ENCODE measurements around the gene TRIM7.
"Not testable (repeated sequence)": the region's sequence is repeated elsewhere in the genome, so short reads cannot be mapped to it uniquely, and the experiment has no call there.

TRIM7 gene

DNA sequence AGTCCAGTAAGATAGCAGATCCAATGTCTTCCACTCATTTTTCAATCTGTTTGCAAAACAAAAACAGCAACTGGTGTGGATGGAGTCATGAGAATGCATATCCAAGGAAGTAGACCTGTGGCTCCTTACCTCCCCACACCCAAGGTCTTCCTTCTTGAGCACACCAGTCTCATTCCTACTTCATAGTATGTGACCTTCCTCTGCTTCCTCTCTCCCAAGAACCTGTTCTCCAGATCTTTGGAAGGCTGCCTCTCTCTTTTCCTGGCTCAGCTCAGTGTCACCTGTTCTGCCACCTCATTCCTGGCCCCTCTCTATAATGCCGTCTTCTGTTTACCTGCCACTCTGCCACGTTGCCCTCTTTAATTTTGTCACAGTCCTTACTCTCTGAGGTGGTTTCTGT, 7.9 kb upstream of the TRIM7 start:
- DNase-seq (ENCODE audit: low read depth in 2 of 2) = no peak

DNA sequence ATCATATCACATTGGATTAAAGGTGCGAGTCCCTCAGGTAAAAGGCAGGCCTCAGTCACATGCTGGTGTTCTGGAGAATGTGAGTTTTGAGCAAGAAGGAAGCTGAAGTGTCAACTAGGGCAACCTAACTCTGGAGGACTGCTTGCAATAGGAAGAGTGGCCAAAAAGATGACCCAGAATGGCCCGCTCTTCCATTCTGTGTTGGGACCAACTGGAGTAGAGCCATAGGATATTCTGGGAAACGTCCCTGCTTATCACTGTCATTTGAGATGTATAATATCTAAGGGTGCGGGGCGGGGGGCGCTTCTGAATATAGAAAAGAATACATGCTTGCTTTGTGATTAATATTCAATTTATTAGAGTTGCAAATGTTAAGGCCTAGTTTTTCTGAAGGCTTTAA, 7.1 kb upstream of the TRIM7 start:
- DNase-seq (ENCODE audit: low read depth in 2 of 2) = no peak

DNA sequence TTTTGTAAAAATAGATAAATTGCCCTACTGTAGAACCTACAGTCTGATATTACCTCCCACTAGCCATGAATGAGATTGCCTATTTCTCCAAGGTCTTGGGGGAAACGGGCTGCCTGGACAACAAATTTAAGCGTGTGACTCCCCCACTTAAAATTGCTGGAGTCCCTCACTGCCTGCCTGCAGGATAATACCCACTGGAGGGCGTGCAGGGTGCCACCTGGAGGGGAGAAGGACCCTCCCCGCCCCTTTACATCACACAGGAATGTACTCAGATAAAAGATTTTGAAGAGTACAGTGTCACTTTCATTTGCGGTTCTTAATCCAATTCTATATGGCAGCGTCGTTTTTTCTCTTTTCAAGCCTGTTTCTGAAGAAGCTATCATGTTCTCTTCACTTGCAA, 6.2 kb upstream of the TRIM7 start:
- no peak for DNase-seq (ENCODE audit: low read depth in 2 of 2)

DNA sequence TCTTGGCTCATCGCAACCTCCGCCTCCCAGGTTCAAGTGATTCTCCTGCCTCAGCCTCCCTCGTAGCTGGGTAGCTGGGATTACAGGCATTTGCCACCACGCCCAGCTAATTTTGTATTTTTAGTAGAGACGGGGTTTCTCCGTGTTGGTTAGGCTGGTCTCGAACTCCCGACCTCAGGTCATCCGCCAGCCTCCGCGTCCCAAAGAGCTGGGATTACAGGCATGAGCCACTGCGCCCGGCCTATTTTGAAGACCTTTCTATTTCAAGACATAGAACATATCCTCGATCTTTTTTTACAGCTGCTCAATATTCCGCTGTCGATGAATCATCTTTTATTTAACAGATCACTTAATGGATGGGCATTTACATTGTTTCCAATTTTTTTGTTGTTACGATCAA, 5.7 kb upstream of the TRIM7 start:
- not testable (repeated sequence) for DNase-seq (ENCODE audit: low read depth in 2 of 2)

DNA sequence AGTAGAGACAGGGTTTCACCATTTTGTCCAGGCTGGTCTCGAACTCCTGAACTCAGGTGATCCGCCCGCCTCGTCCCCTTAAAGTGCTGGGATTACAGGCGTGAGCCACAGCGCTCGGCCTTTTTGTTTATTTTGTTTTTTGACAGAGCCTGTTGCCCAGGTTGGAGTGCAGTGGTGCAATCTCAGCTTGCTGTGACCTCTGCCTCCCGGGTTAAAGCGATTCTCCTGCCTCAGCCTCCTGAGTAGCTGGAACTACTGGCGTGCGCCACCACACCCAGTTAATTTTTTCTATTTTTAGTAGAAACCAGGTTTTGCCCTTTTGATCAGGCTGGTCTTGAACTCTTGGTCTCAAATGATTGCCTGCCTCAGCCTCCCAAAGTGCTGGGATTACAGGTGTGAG, 5.2 kb upstream of the TRIM7 start:
- DNase-seq (ENCODE audit: low read depth in 2 of 2) = not testable (repeated sequence)

DNA sequence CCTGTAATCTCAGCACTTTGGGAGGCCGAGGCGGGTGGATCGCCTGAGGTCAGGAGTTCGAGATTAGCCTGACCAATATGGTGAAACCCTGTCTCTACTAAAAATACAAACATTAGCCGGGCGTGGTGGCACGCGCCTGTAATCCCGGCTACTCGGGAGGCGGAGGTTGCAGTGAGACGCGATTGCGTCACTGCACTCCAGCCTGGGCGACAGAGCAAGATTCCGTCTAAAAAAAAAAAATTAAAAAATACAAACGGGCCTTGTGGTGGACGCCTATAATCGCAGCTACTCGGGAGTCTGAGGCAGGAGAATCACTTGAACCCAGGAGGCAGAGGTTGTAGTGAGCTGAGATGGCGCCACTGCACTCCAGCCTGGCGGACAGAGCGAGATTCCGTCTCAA, 4.0 kb upstream of the TRIM7 start:
- not testable (repeated sequence) for DNase-seq (ENCODE audit: low read depth in 2 of 2)

DNA sequence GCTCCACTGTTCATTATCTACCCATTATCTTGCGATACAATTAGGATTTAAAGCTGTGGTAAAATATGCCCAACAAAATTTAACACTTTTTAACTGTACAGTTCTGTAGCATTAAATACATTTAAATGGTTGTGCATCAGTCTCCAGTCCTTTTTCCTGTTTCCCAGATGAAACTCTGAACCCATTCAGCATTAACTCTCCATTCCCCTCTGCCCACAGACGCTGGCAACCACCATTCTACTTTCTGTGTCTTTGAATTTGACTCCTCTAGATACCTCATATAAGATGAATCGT, 2.9 kb upstream of the TRIM7 start:
- DNase-seq (ENCODE audit: low read depth in 2 of 2) = no peak

DNA sequence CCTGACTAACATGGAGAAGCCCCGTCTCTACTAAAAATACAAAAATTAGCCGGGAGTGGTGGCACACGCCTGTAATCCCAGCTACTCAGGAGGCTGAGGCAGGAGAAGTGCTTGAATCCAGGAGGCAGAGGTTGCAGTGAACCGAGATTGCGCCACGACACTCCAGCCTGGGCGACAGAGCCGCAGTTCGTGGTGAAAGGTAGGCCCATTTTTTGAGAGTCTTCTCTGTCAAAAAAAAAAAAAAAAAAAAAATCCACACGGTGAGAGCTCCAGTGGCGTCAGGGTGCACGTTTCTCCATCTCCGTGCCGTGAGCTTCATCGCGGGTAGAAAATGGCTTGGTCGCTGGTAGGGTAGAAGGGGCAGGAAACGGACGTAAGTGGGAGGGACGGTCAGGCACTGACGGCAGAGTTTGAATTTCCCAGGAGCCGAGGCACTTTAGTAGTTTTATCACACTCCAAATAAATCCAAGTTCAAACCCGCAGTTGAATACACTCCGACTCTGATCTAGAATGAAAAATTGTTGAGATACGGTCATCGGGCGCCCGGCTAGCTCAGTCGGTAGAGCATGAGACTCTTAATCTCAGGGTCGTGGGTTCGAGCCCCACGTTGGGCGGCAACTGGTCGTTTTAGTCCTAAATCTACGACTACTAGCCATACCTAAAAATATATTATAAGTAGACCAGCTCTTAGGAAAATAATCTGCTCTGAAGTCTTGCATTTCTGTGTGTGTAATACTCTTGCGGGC, 2.4 kb upstream of the TRIM7 start:
- DNase-seq (ENCODE audit: low read depth in 2 of 2) = peak; percentile 88 to 91

DNA sequence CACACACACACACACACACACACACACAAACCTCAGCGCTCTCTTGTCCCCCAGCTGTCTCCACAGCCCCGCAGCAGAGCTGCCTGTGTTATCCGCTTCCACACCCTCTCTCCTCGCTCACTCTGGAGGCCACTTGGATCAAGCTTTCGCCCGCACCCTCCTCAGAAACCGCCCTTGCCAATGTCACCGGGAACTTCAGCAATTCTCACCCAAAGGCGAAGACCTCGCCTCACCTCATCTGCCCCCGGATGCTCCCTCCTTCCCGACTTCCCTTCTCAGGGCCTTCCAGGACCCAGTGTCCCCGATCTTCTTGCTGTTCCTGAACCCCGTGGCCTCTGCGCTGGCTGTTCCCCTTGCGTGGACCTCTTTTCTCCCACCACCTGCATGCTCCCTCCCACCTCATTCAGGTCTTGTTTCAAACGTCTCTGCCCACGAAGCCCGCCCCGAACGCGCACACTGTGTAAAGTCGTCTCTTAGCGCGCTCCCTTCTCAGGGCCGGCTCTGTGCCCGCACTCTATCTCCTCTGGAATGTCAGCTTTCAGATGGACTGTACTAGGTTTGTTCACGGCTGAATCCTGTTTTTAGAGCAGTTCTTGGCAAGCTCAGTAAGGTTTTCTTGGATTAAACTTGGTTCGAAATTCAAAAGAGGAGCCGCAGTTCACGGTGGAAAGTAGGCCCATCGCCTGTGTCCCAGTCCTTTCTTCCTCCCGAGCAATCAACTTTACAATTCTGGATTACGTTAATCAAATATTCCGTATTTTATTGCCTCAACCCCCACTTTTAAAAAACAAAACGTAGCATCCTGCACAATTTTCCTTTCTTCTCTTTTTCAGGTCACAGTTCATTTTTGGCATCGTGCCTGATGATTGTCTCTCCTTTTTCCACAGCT, 1.0 kb upstream of the TRIM7 start:
- DNase-seq (ENCODE audit: low read depth in 2 of 2) = no peak

DNA sequence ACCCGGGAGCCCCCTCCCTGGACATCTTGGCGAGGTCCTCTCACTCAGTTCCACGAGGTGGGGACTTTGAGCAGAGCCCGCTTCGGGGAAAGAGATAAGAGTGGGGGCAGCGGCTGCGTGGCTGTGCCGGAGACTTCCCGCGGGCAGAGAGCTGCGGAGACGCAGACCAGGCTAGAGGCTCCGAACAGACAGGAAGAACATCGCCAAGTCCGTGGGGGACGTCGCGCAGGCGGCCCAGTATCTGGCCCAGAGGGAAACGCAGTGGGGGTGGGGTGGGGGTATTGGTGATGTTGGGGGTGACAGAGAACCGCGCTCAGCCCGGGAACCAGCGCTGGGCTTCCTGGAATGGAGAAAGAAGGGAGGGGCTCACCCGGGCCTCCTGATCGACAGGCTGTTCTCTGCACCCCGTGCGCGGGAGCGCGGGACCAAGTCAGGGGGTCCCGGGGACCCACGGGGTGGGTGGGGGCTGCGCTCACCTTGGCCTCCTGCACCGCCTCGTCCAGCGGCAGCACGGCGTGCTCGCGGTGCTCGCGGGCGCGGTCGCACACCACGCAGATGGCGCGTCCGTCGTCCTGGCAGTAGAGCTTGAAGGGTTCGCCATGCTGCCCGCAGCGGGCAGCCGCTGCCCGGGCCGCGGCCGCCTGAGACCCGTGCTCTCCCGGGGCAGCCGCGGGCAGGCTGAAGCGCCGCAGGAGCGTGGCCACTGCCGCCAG, 727 bp downstream of the TRIM7 start:
- no peak for DNase-seq (ENCODE audit: low read depth in 2 of 2)

DNA sequence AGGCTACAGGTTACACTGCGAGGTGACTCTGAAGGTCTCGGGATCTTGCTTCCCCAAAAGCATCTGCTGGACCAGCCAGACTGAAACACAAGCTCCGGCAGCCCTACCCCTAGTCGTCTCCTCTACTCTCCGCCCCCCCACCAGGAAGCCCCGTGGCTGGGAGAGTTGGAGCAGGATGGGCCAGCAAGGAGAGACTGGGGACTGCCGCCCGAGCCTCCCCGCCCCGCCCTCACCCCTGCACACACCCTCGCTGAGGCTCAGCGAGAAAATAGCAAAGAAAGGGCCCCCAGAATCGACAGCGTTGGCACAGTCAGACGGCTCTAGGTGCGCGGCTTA, 1.3 kb downstream of the TRIM7 start:
- no peak for DNase-seq (ENCODE audit: low read depth in 2 of 2)

DNA sequence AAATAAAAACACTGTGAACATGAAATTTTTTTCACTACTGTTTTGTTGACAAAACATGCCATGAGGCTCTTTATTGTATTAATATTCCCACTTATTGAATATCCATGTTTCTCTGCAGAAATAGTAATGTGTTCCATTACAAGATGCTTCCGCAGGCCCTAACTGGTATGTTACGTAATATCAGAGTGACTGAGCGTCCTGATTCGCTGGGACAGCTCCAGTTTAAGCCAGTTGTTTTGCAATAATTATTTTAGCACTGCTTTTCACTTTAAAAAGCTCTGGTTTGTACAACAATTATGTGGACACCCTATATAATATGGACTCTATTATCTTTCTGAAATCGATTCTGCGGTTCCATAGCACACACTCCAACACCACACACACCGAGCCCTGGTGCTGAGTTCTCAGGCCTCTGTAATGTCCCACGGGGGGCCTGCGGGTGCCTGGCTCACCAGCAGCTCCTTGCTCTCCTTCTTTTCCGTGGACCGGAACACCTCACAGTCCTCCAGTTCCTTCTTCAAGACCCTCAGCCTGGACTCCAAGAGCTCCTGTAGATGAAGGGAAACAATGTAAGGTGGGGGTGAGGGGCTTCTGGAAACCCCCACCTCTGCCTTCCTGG, 1.8 kb downstream of the TRIM7 start:
- DNase-seq (ENCODE audit: low read depth in 2 of 2) = no peak

DNA sequence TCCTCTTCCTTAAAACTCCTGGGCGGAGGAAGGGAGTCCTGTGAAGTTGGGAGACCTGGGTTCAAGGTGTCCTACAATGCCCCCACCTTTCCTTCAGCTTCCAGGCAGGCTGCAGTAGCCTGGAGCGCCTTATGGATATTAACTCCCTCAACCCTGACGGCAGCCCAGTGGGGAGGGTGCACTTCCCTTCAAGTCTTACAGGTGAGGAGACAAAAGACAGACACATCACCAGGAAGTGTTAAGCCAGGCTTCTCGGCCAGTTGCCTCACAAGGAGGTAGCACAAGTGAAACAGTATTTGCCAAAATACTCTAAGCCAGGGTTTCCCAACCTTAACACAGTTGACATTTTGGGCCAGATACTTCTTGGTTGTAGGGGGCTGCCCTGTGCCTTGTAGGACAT, 4.2 kb downstream of the TRIM7 start:
- no peak for DNase-seq (ENCODE audit: low read depth in 2 of 2)

DNA sequence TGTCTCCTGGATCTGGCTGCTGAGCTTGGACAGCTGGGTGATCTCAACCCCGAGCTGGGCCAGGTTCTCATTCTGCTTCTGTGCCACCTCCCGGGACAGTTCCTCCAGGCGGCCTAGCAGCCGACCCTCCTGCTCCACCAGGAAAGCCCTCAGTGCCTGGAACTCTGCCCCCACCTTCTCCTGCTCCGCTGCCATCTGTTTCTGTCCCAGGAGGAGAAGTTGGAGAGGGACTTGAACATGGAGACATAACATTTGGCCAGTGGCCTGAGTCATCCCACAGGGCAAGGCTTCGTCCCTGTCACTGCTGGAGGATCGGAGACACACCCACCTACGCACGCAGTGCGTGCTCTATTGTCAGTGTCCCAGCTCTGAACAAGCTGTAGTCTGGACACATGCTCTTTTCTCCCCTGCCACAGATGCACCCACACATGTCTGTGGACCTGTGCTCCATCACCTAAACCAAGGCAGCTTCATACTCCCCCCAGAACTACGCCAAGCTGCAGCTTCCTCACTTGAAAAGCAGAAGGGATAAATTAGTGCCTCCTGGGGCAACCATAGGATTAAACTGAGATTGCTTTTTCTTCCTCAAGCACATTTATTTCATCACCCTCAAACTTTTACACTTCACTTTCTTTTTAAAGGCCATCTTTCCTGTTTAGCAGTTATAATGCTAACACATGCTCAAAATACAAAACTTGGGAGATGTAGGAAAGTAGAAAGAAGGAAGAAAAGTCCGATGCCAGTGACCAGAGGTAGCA, 4.9 kb downstream of the TRIM7 start:
- no peak for DNase-seq (ENCODE audit: low read depth in 2 of 2)

DNA sequence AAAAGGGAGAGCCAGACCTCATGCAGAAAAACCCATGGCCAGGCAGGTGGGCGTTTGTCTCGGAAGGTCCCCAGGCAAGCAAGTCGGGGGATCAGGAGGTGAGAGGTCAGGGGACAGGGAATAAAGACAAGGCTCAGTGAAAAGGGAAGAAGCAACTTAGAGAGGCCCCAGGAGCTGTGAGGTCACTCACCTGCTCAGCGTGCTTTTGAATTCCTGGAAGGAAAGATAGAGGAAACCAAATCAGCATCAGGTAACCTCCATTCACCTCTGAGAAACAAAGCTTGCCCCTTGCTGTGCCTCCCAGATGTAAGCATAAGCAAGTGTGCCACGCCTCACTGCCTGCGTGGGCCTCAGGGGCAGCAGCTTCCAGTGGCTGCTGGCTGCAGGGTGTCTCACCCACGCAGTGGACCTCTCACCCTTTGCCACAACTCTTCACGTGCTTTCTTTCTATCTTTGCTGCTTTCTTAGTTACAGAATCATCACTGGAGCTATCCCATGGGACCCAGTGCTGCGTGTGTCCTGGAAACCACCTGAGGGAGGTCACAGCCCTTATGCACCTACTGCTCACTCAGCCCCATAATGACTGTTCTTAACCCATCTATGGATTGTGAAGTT, 6.0 kb downstream of the TRIM7 start:
- no peak for DNase-seq (ENCODE audit: low read depth in 2 of 2)

DNA sequence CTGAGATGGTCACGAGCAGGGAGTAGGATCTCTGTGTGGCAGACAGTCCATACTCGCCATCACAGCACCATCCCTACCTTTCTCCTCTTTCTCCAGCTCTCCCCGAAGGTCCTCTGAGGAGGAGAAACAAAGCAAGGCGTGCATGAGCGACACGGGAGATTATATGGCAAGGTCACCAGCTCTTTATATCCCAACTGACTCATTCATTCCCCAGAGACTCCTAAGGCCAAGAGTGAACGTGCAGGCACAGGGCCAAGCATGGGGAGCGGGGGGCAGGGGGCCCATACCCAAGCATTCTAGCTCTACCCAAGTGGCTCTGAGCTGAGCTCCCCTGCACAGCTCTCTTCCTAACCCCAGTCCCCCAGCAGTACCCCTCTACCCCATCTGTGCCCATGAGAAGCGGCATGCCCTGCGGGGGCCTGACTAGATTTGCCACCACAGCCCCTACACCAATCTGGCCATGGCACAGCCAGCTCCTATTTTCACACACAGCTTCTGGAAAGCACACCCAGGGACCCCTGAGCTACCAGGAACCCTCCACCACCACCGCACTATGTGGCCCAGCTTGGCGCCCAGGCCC, 6.8 kb downstream of the TRIM7 start:
- no peak for DNase-seq (ENCODE audit: low read depth in 2 of 2)

DNA sequence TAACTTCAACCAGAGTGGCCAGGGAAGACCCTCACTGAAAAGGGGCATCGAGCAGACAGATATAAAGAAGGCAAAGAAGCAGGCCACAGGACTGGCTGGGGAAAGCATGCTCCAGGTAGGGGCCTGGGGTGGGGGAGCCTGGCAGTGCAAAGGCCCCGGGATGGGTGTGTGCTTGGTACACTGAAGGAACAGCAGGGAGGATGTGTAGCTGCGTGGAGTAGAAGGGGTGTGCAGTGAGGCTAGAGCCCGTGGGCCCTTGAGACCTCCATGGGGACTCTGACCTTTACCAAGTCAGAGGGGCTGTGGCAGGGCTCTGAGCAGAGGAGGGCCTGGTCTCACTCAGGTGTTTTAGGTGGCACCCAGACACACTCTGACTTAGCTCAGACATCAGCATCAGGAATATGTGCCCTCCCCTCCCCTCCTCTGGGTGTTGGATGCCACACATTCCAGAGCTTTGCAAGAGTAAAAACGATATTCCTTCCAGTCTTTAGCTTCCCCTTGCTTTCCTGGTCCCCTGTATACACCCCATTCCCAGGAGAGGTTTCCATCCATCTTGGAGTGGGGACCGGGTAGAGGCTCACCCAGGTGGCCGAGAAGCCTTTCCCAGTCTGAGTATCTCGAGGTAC, 7.6 kb downstream of the TRIM7 start:
- DNase-seq (ENCODE audit: low read depth in 2 of 2) = no peak

DNA sequence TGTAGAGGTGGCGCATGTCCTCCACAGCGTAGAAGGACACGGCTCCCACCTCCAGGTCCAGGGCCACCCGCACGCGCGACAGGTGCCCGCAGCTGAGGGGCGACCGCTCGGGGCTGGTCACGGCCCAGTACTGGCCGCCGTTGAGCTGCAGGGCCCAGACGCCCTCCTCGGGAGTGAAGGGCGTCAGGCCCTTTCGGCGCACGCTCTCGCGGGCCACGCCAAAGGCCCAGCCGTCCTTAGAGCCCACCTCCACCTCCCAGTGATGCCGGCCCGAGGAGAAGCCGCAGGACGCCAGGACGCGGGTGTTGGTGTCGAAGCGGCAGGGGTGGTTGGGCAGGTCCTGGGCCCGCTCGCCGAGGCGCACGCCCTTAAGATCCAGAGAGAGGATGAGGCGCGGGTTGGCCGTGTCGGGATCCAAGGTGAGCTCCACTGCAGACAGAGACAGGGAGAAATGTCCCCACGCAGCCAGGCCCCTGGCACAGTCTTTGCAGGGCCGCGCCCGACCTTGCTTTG, 9.7 kb downstream of the TRIM7 start:
- no peak for DNase-seq (ENCODE audit: low read depth in 2 of 2)

DNA sequence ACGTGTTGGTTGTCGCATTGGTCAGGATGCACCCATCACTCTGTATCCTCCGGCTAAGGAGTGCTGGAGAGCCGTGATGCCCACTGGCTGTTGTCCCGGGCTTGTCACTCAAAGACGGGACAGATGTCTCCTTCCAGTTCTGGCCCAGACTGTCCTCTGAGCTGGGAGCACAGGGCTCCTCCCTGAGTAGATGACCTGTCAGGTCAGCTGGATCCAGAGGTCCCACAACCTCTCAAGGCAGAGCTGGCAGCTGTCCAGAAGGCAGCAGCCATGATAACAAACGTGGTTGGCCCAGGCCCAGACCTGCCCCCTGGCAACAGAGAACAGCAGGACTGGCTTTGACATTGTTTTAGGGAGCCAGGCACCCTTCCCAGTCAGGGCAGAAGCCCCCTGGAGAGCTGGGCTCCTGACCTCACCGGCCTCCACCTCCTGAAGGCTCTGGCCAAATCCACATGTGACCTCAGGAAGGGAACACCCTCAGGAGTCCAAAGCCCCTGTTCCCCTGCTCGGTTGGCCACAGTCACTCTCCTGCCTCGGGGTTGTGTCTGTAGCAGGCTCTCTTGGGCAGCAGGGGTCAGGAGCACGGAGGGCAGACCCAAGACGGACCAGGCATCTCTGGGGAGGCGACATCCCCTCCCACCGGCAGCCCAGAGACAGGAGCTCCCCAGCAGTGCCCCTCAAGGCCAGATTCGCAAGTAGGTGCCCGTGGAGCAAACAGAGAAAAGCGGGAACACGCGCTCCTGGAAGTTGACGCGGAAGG, 10.3 kb downstream of the TRIM7 start:
- DNase-seq (ENCODE audit: low read depth in 2 of 2) = no peak
